Measurements from ENCODE around the gene ZNF862.

ZNF862 gene

DNA sequence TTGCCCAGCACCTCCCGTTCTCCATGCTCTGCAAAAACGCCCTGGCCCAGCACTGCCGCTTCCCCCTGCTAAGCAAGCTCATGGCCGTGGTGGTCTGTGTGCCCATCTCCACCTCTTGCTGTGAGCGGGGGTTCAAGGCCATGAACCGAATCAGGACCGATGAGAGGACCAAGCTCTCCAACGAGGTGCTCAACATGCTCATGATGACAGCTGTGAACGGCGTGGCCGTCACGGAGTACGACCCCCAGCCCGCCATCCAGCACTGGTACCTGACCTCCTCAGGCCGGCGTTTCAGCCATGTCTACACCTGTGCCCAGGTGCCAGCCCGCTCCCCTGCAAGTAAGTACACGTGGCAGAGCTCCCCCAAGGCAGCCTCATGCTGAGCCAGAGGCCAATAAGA, 24.0 kb downstream of the ZNF862 start:
- Histone ChIP-seq H3K27me3 (ENCODE audit: control insufficient read depth in 3 of 3, insufficient read depth in 3 of 3, low read depth in 1 of 3, low read length in 3 of 3) (no peaks in the 10 kb centered on the region), H3K4me3 (ENCODE audit: low read length in 2 of 2) (no peak overlapping the region), H2BK5ac (ENCODE audit: low read length) (no peak overlapping the region), H3K4ac (ENCODE audit: low read length) (no peak overlapping the region), H2BK12ac (ENCODE audit: low read length) (no peak overlapping the region), H3K4me2 (ENCODE audit: insufficient read depth, low read length, poor library complexity, severe bottlenecking) (no peak overlapping the region), H3K14ac (ENCODE audit: low read length) (no peak overlapping the region), H3K23ac (ENCODE audit: low read depth, low read length, poor library complexity) (peak overlapping the region; percentile 22), H4K8ac (ENCODE audit: low read depth, low read length) (no peak overlapping the region), H3K9me3 (replicated peaks in 1 of 2; ENCODE audit: control insufficient read depth in 2 of 2, insufficient read depth in 1 of 2, low read depth in 1 of 2, low read length in 2 of 2) (no peaks in the 10 kb centered on the region), H2BK15ac (ENCODE audit: low read length) (no peak overlapping the region), H3K18ac (ENCODE audit: low read length) (peak overlapping the region; percentile 13), H3K79me1 (ENCODE audit: low read depth, low read length) (peaks cover 2% of the 10 kb centered on the region), H4K91ac (ENCODE audit: low read depth, low read length, poor library complexity) (no peak overlapping the region), H2AK5ac (ENCODE audit: low read depth, low read length) (no peak overlapping the region), H3K4me1 (ENCODE audit: control insufficient read depth in 2 of 2, insufficient read depth in 1 of 2, low read depth in 1 of 2, low read length in 2 of 2) (no peaks in the 10 kb centered on the region), H2BK120ac (ENCODE audit: low read depth, low read length) (no peak overlapping the region), H2AFZ (ENCODE audit: low read length) (no peak overlapping the region), H3K27ac (replicated peaks; ENCODE audit: low read length) (no peak overlapping the region), H3K9ac (ENCODE audit: low read depth, low read length, poor library complexity) (no peak overlapping the region), H3K36me3 (replicated peaks in 1 of 2; ENCODE audit: control insufficient read depth in 2 of 2, insufficient read depth in 2 of 2, low read length in 2 of 2) (peaks cover 8 to 67% of the 10 kb centered on the region in 2 donors)
- no peak for DNase-seq (ENCODE audit: low spot score)
- WGBS, 2 donors (ENCODE audit: extremely low coverage in 2 of 2, insufficient read length in 2 of 2, insufficient replicate concordance in 1 of 2): no CpG with 5 or more reads among the region's 18 CpGs

- Histone ChIP-seq H2BK5ac (ENCODE audit: low read length) (no peak overlapping the region), H3K27ac (replicated peaks; ENCODE audit: low read length) (no peak overlapping the region), H3K4ac (ENCODE audit: low read length) (no peak overlapping the region), H3K79me1 (ENCODE audit: low read depth, low read length) (peaks cover 2% of the 10 kb centered on the region), H2BK15ac (ENCODE audit: low read length) (no peak overlapping the region), H2AFZ (ENCODE audit: low read length) (no peak overlapping the region), H3K27me3 (ENCODE audit: control insufficient read depth in 3 of 3, insufficient read depth in 3 of 3, low read depth in 1 of 3, low read length in 3 of 3) (no peaks in the 10 kb centered on the region), H2BK12ac (ENCODE audit: low read length) (no peak overlapping the region), H3K36me3 (replicated peaks in 1 of 2; ENCODE audit: control insufficient read depth in 2 of 2, insufficient read depth in 2 of 2, low read length in 2 of 2) (peaks cover 8 to 77% of the 10 kb centered on the region in 2 donors), H4K91ac (ENCODE audit: low read depth, low read length, poor library complexity) (no peak overlapping the region), H2AK5ac (ENCODE audit: low read depth, low read length) (no peak overlapping the region), H3K4me2 (ENCODE audit: insufficient read depth, low read length, poor library complexity, severe bottlenecking) (no peak overlapping the region), H2BK120ac (ENCODE audit: low read depth, low read length) (no peak overlapping the region), H3K4me1 (ENCODE audit: control insufficient read depth in 2 of 2, insufficient read depth in 1 of 2, low read depth in 1 of 2, low read length in 2 of 2) (no peaks in the 10 kb centered on the region), H3K4me3 (ENCODE audit: low read length in 2 of 2) (no peak overlapping the region), H3K23ac (ENCODE audit: low read depth, low read length, poor library complexity) (no peak overlapping the region), H3K14ac (ENCODE audit: low read length) (no peak overlapping the region), H3K9me3 (replicated peaks in 1 of 2; ENCODE audit: control insufficient read depth in 2 of 2, insufficient read depth in 1 of 2, low read depth in 1 of 2, low read length in 2 of 2) (no peaks in the 10 kb centered on the region), H3K18ac (ENCODE audit: low read length) (no peak overlapping the region), H3K9ac (ENCODE audit: low read depth, low read length, poor library complexity) (no peak overlapping the region), H4K8ac (ENCODE audit: low read depth, low read length) (no peak overlapping the region)
- WGBS, 2 donors (ENCODE audit: extremely low coverage in 2 of 2, insufficient read length in 2 of 2, insufficient replicate concordance in 1 of 2): no CpG with 5 or more reads among the region's 4 CpGs
- DNase-seq (ENCODE audit: low spot score): no peak
These were observed 25.3 kb downstream of the ZNF862 start for GRCh38 chr7:149863500-149863899.

GRCh38 chr7:149864023-149864422, 25.8 kb downstream of the ZNF862 start:
- Histone ChIP-seq H4K8ac (ENCODE audit: low read depth, low read length) (no peak overlapping the region), H2AFZ (ENCODE audit: low read length) (no peak overlapping the region), H2AK5ac (ENCODE audit: low read depth, low read length) (no peak overlapping the region), H2BK120ac (ENCODE audit: low read depth, low read length) (no peak overlapping the region), H3K14ac (ENCODE audit: low read length) (no peak overlapping the region), H3K4me1 (ENCODE audit: control insufficient read depth in 2 of 2, insufficient read depth in 1 of 2, low read depth in 1 of 2, low read length in 2 of 2) (no peaks in the 10 kb centered on the region), H3K27me3 (ENCODE audit: control insufficient read depth in 3 of 3, insufficient read depth in 3 of 3, low read depth in 1 of 3, low read length in 3 of 3) (no peaks in the 10 kb centered on the region), H3K18ac (ENCODE audit: low read length) (no peak overlapping the region), H2BK15ac (ENCODE audit: low read length) (no peak overlapping the region), H3K79me1 (ENCODE audit: low read depth, low read length) (peaks cover 2% of the 10 kb centered on the region), H3K23ac (ENCODE audit: low read depth, low read length, poor library complexity) (no peak overlapping the region), H3K4ac (ENCODE audit: low read length) (no peak overlapping the region), H3K9ac (ENCODE audit: low read depth, low read length, poor library complexity) (no peak overlapping the region), H3K9me3 (replicated peaks in 1 of 2; ENCODE audit: control insufficient read depth in 2 of 2, insufficient read depth in 1 of 2, low read depth in 1 of 2, low read length in 2 of 2) (no peaks in the 10 kb centered on the region), H3K27ac (replicated peaks; ENCODE audit: low read length) (no peak overlapping the region), H4K91ac (ENCODE audit: low read depth, low read length, poor library complexity) (no peak overlapping the region), H3K4me3 (ENCODE audit: low read length in 2 of 2) (no peak overlapping the region), H3K36me3 (replicated peaks in 1 of 2; ENCODE audit: control insufficient read depth in 2 of 2, insufficient read depth in 2 of 2, low read length in 2 of 2) (peaks cover 8 to 78% of the 10 kb centered on the region in 2 donors), H3K4me2 (ENCODE audit: insufficient read depth, low read length, poor library complexity, severe bottlenecking) (no peak overlapping the region), H2BK5ac (ENCODE audit: low read length) (no peak overlapping the region), H2BK12ac (ENCODE audit: low read length) (no peak overlapping the region)
- no CpG with 5 or more reads among the region's 8 CpGs for WGBS, 2 donors (ENCODE audit: extremely low coverage in 2 of 2, insufficient read length in 2 of 2, insufficient replicate concordance in 1 of 2)
- DNase-seq (ENCODE audit: low spot score): no peak

- Histone ChIP-seq H3K14ac (ENCODE audit: low read length) (no peak overlapping the region), H2BK120ac (ENCODE audit: low read depth, low read length) (no peak overlapping the region), H3K27ac (replicated peaks; ENCODE audit: low read length) (no peak overlapping the region), H3K36me3 (replicated peaks in 1 of 2; ENCODE audit: control insufficient read depth in 2 of 2, insufficient read depth in 2 of 2, low read length in 2 of 2) (peaks cover 8 to 77% of the 10 kb centered on the region in 2 donors), H3K9ac (ENCODE audit: low read depth, low read length, poor library complexity) (no peak overlapping the region), H3K4me3 (ENCODE audit: low read length in 2 of 2) (no peak overlapping the region), H4K91ac (ENCODE audit: low read depth, low read length, poor library complexity) (no peak overlapping the region), H2BK12ac (ENCODE audit: low read length) (no peak overlapping the region), H2AFZ (ENCODE audit: low read length) (no peak overlapping the region), H3K4ac (ENCODE audit: low read length) (no peak overlapping the region), H3K27me3 (ENCODE audit: control insufficient read depth in 3 of 3, insufficient read depth in 3 of 3, low read depth in 1 of 3, low read length in 3 of 3) (no peaks in the 10 kb centered on the region), H4K8ac (ENCODE audit: low read depth, low read length) (no peak overlapping the region), H3K4me1 (ENCODE audit: control insufficient read depth in 2 of 2, insufficient read depth in 1 of 2, low read depth in 1 of 2, low read length in 2 of 2) (no peaks in the 10 kb centered on the region), H2AK5ac (ENCODE audit: low read depth, low read length) (no peak overlapping the region), H3K79me1 (ENCODE audit: low read depth, low read length) (peaks cover 2% of the 10 kb centered on the region), H2BK5ac (ENCODE audit: low read length) (no peak overlapping the region), H3K23ac (ENCODE audit: low read depth, low read length, poor library complexity) (no peak overlapping the region), H3K18ac (ENCODE audit: low read length) (no peak overlapping the region), H2BK15ac (ENCODE audit: low read length) (no peak overlapping the region), H3K4me2 (ENCODE audit: insufficient read depth, low read length, poor library complexity, severe bottlenecking) (no peak overlapping the region), H3K9me3 (replicated peaks in 1 of 2; ENCODE audit: control insufficient read depth in 2 of 2, insufficient read depth in 1 of 2, low read depth in 1 of 2, low read length in 2 of 2) (no peaks in the 10 kb centered on the region)
- WGBS, 2 donors (ENCODE audit: extremely low coverage in 2 of 2, insufficient read length in 2 of 2, insufficient replicate concordance in 1 of 2): no CpG with 5 or more reads among the region's 12 CpGs
- no peak for DNase-seq (ENCODE audit: low spot score)
These were observed 26.6 kb downstream of the ZNF862 start for GRCh38 chr7:149864751-149865150.
